ENCODE results near the gene SMG6.

GRCh38 chr17:2321399-2321798 lies 17.8 kb upstream of the SMG6 start:
- TF ChIP-seq CTCF (IDR thresholded peaks at IDR 0.05; ENCODE audit: control extremely low read depth in 1 of 3, insufficient read depth in 1 of 3, low read depth in 1 of 3, low read length in 3 of 3) (no peak), SP2 (IDR thresholded peaks at IDR 0.05; ENCODE audit: low read length) (no peak), EP300 (IDR thresholded peaks at IDR 0.05; ENCODE audit: borderline replicate concordance in 1 of 2, low read depth in 2 of 2, low read length in 2 of 2) (no peak), JUN (IDR thresholded peaks at IDR 0.05; ENCODE audit: low read depth, low read length) (no peak), EZH2 (IDR thresholded peaks at IDR 0.05; ENCODE audit: low read depth, low read length, severe bottlenecking) (no peak), BACH1 (IDR thresholded peaks at IDR 0.05; ENCODE audit: low read length) (no peak), CEBPB (IDR thresholded peaks at IDR 0.05; ENCODE audit: low read depth, low read length) (no peak), ATF3 (IDR thresholded peaks at IDR 0.05; ENCODE audit: insufficient read depth, low read depth, low read length) (no peak), RAD21 (IDR thresholded peaks at IDR 0.05 in 1 of 2, conservative IDR thresholded peaks at IDR 0.05 in 1 of 2; ENCODE audit: low read depth in 2 of 2, low read length in 2 of 2) (no peak), ATF2 (IDR thresholded peaks at IDR 0.05; ENCODE audit: low read length) (no peak), SP1 (IDR thresholded peaks at IDR 0.05; ENCODE audit: low read depth, low read length) (no peak), POLR2AphosphoS5 (IDR thresholded peaks at IDR 0.05; ENCODE audit: low read depth, low read length) (no peak)
